ENCODE measurements around the gene CREG1.
A peak's percentile ranks its signal among the peaks of the same experiment; 100 is the strongest.

CREG1 gene

DNA sequence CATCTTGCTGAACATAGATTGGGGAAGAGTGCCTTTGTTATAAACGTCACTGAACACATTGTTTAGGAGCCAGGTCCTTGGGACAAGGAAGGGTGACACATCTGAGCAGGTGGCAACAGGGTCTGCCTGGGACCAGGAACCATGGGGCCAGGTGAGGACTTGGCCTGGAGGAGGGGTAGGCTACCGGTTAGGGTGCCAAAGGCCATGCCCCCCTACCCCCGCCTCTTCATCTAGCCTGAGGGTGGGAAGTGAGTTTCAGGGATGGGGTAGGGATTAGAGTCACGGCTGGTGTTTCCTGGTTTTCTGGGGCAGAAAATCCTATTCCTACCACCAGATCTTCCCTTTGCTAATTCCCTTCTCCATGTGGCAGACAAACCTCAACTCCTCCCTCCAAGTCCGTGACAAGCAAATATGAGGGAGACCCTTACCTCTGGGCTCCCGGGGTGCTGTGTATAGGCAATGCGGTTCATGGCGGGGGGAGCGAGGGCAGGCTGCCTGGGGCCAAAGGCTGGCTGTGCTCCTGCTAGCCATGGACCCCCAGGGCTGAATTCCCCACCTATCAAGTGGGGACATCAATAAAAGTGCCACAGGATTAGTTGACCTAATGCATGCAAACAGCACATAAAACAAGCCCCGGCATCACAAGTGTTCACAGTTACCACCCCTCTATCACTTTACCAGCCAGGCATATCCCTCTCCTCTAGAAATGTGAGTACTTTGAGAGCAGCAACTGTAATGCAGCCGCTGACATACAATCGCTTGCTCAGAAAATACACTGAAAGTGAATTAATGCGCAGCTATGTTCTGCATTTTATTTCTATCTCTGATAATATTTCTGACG is 49.7 kb downstream of the CREG1 start:
- DNase-seq (ENCODE audit: low spot score): no peak

DNA sequence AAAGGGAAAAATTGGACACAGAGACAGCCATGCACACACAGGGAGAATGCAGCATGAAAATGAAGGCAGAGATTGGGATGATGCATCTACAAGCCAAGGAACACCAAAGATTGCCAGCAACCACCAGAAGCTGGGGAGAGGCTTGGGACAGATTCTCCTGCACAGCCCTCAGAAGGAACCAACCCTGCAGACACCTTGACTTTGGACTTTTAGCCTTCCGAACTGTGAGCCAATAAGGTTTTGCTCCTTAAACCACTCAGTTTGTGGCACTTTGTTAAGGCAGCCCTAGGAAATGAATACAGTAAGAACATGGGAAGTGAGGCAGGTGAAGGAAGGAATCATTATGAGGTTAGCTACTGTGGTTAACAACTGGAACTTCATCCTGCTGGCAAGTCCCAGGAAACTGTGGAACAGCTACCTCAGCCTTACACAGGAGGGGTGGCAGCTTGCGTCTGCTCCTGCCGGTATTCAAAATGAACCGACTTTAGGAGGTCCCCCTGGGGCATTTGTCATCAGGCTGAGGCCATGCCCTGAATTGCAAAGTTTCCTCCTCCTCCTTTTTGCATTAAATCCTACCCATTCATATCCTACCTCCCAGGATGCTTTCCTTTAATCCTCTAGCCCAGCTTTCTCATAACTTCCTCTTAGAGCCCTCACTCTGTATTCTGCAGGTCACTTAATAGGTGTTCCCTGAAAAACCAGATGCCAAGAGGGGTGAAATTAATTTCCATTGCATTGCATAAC is 50.7 kb downstream of the CREG1 start:
- DNase-seq (ENCODE audit: low spot score): no peak

DNA sequence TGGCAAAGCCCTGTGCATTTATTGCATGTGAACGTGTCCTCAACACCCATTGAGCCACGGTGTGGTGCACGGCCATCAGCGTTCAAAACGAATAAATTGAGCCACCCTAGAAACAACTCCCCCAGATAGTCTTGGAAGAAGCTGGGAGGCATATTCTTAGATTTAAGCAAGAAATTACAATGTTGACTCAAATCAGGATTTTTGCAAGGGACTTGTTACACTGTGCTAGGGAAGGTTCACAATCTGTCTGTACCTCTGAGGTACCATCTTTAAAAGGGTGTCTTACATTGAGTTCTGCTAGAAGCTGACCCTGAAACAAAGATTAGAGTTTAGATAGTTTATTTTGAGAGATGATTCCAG is 51.4 kb downstream of the CREG1 start:
- no peak for DNase-seq (ENCODE audit: low spot score)

DNA sequence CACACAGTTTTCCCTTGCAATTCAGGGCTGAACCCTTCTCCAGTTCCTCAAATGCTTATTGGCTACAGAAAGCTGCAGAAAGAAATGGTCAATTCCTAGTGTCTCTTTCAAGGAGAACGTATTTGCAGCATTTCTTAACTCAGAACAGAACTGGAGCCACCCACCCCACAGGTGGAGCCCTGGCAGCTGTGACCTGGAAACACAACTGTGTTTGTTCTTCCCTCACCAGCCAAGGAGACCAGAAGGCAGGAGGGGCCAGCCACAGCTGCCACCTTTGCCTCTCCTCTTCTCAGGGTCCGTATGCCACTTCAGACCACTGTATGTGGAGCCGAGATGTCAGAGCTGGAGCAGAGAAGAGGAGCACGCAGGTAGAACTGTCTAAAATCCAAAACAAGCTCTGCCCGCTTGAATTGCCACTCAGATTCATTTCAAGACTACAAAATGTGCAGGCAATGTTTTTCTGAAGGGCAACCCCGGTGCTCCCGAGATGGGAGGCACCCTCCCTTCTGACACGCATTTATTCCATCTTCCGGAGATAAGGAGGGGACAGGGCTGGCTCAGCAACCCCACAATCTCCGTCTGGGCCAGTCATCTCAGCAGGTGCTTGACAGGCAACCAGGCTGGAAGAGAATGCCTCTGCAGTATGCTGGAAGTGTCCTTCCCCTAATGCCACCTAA is 51.9 kb downstream of the CREG1 start:
- DNase-seq (ENCODE audit: low spot score): no peak

DNA sequence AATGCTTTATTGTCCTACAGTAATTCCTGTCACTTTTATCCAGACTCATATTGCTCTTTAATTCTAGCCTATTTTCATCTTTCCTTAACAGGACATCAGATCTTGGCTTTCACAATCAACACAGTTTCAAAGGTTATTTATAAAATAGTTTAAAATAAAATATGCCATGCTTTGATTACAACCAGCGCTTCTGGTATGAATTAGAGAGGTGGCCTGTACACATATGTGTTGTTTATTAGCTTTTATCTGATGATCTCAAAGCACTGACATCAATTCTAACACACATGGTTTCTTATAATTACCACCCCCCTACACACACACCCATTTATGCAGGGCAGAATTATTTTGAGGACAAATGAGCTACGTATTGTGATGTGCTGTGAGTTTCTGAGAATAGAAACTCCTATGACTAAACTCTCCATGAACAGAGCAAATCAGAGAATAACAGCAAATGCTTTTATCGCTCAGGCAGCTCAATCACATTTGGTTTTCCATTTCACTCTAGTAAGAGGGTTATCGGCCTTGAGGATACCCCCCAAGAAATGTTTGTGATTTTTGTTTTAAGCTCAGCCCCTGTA is 53.2 kb downstream of the CREG1 start:
- DNase-seq (ENCODE audit: low spot score): peak; percentile 72

DNA sequence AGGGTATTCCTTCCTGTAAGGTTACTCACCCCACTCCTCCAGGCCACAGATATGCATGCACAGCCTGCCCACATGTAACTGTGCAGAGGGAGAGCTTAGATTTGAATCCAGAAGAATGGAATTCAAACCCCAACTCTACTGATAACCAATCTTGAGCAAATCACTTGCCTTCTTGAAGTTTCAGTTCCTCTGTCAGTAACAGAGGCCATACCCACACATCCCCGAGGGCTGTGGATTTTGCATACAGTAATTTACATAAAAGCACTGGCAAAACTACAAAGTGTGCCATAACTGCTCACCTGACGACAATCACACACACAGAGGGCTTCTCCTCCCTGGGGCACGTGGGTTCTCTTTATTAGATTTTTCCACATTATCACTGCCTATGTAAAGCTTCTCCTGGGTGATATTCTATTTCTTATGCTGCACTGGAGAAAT is 53.9 kb downstream of the CREG1 start:
- no peak for DNase-seq (ENCODE audit: low spot score)

DNA sequence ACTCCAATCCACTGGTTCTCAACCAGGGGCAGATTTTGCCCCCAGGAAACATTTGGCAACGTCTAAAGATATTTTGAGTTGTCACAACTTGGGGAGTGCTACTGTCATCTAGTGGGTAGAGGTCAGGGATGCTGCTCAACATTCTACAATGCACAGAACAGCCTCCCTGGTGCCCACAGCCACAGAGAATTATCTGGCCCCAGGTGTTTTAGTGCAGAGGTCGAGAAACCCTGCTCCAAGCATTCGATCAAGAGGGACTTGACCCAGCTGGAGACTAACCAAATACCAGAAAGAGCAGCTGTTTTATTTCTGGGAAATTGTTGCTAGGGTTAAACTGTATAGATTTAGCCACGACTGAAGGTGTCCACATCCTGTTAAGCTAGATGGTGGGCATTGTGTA is 54.5 kb downstream of the CREG1 start:
- no peak for DNase-seq (ENCODE audit: low spot score)

DNA sequence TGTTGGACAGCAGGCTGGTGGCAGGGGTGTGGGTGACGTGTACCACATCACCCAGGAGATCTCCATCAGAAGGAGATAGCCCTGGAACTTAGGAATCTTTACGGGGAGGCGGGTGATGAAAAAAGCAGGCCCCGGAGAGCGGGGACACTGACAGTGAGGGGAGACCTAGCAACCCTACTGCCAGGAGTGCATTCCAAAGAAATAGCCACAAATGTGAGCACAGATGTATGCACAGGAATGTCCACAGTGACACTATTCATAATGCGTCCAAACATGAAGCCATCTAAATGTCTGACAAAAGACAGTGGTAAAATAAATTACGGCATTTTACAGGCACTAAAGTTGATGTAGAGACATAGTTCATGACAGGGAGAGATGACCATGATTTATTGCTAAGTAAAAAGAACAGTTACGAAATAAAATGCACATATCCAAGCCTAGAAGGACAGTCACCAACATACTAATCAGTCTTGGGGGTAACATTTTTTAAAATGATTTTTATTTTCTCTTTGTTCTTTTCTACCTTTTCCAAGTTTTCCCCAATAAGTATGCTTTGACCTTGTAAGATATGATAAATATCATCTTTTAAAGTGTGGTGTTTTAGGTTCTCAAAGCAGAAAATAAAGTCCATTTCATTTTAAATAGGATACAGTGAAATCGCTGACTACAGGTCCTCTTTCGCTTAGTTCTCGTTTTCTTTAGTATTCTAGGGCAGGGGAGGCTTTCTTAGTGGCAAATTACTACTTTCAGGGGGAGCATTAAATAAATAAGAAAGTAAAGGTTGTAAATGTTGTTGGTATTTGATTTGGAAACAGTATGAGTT is 56.6 kb downstream of the CREG1 start:
- no peak for DNase-seq (ENCODE audit: low spot score)

DNA sequence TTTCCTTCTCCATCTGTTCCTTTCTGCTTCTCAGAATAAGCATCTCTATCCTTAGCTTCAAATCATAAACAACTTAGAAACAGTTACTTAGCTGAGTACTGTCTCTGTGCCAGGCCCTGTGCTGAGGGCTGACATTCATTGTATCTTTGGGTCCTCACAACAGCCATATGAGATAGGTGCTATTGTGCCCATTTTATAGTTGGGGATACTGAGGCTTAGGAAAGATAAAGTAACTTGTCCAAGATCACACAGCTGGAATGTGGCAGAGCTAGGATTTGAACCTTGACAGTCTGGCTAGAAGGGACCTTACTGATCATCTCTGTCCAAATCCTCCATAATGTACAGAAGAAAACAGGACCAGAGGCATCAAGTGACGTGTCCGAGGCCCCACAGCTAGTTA is 60.2 kb downstream of the CREG1 start:
- no peak for DNase-seq (ENCODE audit: low spot score)

DNA sequence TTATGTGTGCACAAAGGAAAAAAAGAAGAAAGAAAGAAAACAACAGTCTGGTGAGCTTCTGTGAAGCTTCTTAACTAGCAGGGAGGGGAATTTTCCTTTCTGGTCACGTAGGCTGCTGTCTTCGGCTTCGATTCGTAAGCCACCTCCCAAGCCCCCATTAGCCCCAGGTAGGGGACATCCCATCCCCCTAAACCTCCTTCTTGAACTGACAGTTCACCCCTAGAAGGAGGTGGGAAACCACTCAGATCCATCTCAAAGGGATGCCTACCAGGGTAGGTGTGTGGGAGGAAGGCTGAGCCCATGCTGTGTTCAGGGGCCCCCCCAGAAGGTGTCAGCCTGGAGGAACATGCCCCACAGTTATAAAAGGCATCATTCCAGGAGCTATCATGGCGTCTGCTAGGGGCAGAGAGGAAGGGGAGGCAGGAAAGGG is 61.1 kb downstream of the CREG1 start:
- no peak for DNase-seq (ENCODE audit: low spot score)

DNA sequence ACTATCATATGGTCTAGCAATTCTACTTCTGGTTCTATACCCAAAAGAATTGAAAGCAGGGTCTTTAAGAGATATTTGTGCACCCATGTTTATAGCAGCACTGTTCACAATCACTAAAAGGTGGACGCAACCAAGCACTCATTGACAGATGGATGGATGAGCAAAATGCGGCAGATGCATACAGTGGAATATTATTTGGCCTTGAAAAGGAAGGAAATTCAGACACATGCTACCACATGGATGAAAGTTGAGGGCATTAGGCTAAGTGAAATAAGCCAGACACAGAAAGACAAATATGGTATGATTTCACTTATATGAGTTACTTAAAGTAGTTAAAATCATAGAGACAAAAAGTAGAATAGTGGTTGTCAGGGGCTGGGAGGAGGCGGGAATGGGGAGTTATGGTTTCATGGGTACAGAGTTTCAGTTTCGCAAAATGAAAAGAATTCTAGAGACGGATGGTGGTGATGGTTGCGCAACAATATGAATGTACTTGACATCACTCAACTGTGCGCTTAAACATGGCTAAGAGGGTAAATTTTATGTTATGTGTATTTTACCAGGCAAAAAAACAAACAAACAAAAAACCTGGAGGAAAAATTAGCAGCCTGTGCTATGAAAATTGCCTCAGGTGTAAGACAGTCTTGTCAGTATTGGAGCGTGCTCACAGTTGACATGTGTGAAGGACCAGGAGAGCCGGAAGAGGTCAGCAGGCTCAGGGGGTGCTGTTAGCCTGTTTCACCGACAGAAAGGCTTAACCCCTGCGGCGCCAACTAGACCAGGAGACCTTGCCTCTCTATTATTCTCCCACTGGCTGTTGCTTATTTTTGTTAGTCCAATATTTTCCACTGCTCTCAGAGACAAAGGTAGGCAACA is 61.7 kb downstream of the CREG1 start:
- DNase-seq (ENCODE audit: low spot score): no peak
